Measurements from ENCODE around the gene NOTCH1.

NOTCH1 gene

GRCh38 chr9:136544964-136545691 is 720 bp downstream of the NOTCH1 start:
- DNase-seq (ENCODE audit: low read depth in 2 of 2): peak; percentile 52 to 67

GRCh38 chr9:136544548-136544963 is 1.3 kb downstream of the NOTCH1 start:
- DNase-seq (ENCODE audit: low read depth in 2 of 2): peak; percentile 60 to 62

- no peak for DNase-seq (ENCODE audit: low read depth in 2 of 2)
Observed at GRCh38 chr9:136543830-136544547, 1.9 kb downstream of the NOTCH1 start.

- no peak for DNase-seq (ENCODE audit: low read depth in 2 of 2)
Observed at GRCh38 chr9:136543280-136543679, 2.6 kb downstream of the NOTCH1 start.

- no peak for DNase-seq (ENCODE audit: low read depth in 2 of 2)
Observed at GRCh38 chr9:136542241-136543040, 3.4 kb downstream of the NOTCH1 start.

GRCh38 chr9:136541709-136542108 is 4.1 kb downstream of the NOTCH1 start:
- no peak for DNase-seq (ENCODE audit: low read depth in 2 of 2)

GRCh38 chr9:136541179-136541578 is 4.7 kb downstream of the NOTCH1 start:
- DNase-seq (ENCODE audit: low read depth in 2 of 2): no peak

GRCh38 chr9:136539427-136540421 is 6.1 kb downstream of the NOTCH1 start:
- DNase-seq (ENCODE audit: low read depth in 2 of 2): peak; percentile 94 to 96

GRCh38 chr9:136538599-136539426 is 7.0 kb downstream of the NOTCH1 start:
- peak; percentile 53 to 71 for DNase-seq (ENCODE audit: low read depth in 2 of 2)

- DNase-seq (ENCODE audit: low read depth in 2 of 2): no peak
Observed at GRCh38 chr9:136537896-136538598, 7.8 kb downstream of the NOTCH1 start.

GRCh38 chr9:136537411-136537810 is 8.4 kb downstream of the NOTCH1 start:
- no peak for DNase-seq (ENCODE audit: low read depth in 2 of 2)

GRCh38 chr9:136536721-136537241 is 9.1 kb downstream of the NOTCH1 start:
- DNase-seq (ENCODE audit: low read depth in 2 of 2): no peak

GRCh38 chr9:136536051-136536720 is 9.7 kb downstream of the NOTCH1 start:
- no peak for DNase-seq (ENCODE audit: low read depth in 2 of 2)

- DNase-seq (ENCODE audit: low read depth in 2 of 2): no peak
Observed at GRCh38 chr9:136535070-136535469, 10.8 kb downstream of the NOTCH1 start.

GRCh38 chr9:136534366-136534765 is 11.5 kb downstream of the NOTCH1 start:
- no peak for DNase-seq (ENCODE audit: low read depth in 2 of 2)

GRCh38 chr9:136533775-136534157 is 12.1 kb downstream of the NOTCH1 start:
- peak; percentile 67 to 79 for DNase-seq (ENCODE audit: low read depth in 2 of 2)

GRCh38 chr9:136532799-136533774 is 12.8 kb downstream of the NOTCH1 start:
- peak; percentile 57 to 70 for DNase-seq (ENCODE audit: low read depth in 2 of 2)

Measured in stimulated activated CD4-positive, alpha-beta T cell treated with anti-CD3 and anti-CD28 coated beads, Interleukin-4, amount 100 ng/mL, for 48 hours (primary cell).